ENCODE measurements around the gene RAB7B.

DNA sequence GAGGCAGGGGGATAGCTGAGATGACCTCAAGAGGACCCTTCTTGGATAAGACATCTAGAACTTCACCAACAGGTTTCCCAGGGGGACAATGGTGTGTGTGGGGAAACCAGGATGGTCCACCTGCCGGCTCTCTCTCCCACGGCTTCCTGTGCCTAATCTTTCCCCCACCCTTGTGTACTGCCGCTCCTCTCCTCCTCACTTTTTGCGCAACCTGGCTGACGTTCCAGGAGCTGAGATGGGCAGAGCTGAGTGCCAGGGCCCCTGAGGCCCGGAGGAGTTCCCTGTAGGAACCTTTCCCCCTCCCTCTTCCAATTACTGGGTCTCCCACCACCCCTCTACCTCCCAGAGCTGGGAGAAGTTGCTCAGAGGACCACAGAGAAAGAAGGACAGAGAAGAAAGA, 66.9 kb downstream of the RAB7B start:
- TF ChIP-seq, protein P1, sequence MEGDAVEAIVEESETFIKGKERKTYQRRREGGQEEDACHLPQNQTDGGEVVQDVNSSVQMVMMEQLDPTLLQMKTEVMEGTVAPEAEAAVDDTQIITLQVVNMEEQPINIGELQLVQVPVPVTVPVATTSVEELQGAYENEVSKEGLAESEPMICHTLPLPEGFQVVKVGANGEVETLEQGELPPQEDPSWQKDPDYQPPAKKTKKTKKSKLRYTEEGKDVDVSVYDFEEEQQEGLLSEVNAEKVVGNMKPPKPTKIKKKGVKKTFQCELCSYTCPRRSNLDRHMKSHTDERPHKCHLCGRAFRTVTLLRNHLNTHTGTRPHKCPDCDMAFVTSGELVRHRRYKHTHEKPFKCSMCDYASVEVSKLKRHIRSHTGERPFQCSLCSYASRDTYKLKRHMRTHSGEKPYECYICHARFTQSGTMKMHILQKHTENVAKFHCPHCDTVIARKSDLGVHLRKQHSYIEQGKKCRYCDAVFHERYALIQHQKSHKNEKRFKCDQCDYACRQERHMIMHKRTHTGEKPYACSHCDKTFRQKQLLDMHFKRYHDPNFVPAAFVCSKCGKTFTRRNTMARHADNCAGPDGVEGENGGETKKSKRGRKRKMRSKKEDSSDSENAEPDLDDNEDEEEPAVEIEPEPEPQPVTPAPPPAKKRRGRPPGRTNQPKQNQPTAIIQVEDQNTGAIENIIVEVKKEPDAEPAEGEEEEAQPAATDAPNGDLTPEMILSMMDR (IDR thresholded peaks at IDR 0.05) = no peak
- TF ChIP-seq POLR2A (IDR thresholded peaks at IDR 0.05) = no peak
- no peak for TF ChIP-seq POLR2AphosphoS5 (IDR thresholded peaks at IDR 0.05)
